ENCODE results near the gene S100A7A.

DNA sequence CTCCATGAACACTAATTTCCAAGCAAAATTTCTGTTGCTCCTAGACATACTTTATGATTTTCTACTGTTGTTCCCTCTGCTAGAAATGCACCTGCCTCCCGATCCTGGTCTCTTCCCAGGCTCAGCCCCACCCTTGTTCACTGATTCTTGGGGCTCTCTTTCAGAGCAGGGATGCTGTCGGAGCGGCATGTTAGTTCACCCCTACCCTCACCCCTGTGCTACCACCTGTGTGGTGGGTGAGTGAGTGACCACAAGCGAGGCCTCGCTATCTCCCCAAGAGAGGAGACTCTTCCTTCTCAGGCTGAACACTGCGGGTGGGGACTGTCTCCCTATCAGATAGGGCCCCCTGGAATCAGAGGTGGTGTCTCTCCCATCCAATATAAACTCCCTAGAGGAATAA lies 20.5 kb upstream of the S100A7A start:
- TF ChIP-seq, protein P1, sequence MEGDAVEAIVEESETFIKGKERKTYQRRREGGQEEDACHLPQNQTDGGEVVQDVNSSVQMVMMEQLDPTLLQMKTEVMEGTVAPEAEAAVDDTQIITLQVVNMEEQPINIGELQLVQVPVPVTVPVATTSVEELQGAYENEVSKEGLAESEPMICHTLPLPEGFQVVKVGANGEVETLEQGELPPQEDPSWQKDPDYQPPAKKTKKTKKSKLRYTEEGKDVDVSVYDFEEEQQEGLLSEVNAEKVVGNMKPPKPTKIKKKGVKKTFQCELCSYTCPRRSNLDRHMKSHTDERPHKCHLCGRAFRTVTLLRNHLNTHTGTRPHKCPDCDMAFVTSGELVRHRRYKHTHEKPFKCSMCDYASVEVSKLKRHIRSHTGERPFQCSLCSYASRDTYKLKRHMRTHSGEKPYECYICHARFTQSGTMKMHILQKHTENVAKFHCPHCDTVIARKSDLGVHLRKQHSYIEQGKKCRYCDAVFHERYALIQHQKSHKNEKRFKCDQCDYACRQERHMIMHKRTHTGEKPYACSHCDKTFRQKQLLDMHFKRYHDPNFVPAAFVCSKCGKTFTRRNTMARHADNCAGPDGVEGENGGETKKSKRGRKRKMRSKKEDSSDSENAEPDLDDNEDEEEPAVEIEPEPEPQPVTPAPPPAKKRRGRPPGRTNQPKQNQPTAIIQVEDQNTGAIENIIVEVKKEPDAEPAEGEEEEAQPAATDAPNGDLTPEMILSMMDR (conservative IDR thresholded peaks at IDR 0.05): no peak
- TF ChIP-seq EZH2 (IDR thresholded peaks at IDR 0.05; ENCODE audit: low read depth): no peak

Data from PC-9 (cell line).